K562 (cell line): Measurements from ENCODE around the gene PDE9A. TPM values are rescaled to one million over a fixed set of nuclear protein-coding genes. Genes with fewer than 3 reads are reported as not detected.

Experiments used
- ATAC-seq: fragments of 200-7000 bp; cut with Tn5 transposase; 3 replicates; pipeline ENCODE4 v1.9.1; 2020; ENCODE audit warnings: moderate library complexity
- BruUV-seq: library from RNA; stranded (reverse); fragments of 400-500 nt; replicated peaks from 2 replicates; lab custom pipeline; 2021; lab: Mats Ljungman, UMichigan
- CTCF ChIA-PET: fragments of 300-600 bp; formaldehyde crosslinking; extraction: SDS; loops from one replicate; lab custom pipeline; 2021; ENCODE audit warnings: low intra/inter-chr PET ratio; lab: Yijun Ruan, JAX
- POLR2A ChIA-PET: fragments of 300-600, 350-650 bp; sonication (Branson Sonifier 250); formaldehyde crosslinking; extraction: SDS; loops from one replicate; lab custom pipeline; 2021; ENCODE audit warnings: antibody characterized with exemption, inconsistent platforms; lab: Yijun Ruan, JAX
- DNase-seq, 4 experiments: peaks; one replicate each; pipeline versions ENCODE4 v3.0.0 to v3.0.0-alpha.2; 2011 to 2018; ENCODE audit warnings: low spot score in 3 of 4, mixed read lengths in 3 of 4; ENCODE audit errors: extremely low read depth in 1 of 4
- FAIRE-seq: peaks from 2 replicates; lab custom pipeline; 2011; peaks lifted over from hg19 to GRCh38; lab: Jason Lieb, UNC
- H2AFZ ChIP-seq: 2 replicates; pipeline ENCODE4 v1.6.0; 2011; ENCODE audit warnings: low read depth, low read length, control low read depth, inconsistent platforms
- H3K27ac ChIP-seq: fragments of 200-600 bp; 3 replicates; pipeline ENCODE4 v1.8.0; 2011; ENCODE audit warnings: low read depth, mild to moderate bottlenecking, control low read depth, inconsistent platforms, low read length, moderate library complexity, mixed read lengths; ENCODE audit errors: extremely low read depth
- H3K27me3 ChIP-seq, 2 experiments: fragments of 300-600 bp in 1 of 2; 2 replicates in 1 of 2; 3 replicates in 1 of 2; pipeline versions ENCODE4 v1.6.0 to v1.8.0; 2011; ENCODE audit warnings: inconsistent platforms in 2 of 2, low read length in 2 of 2, mild to moderate bottlenecking in 1 of 2, mixed read lengths in 1 of 2, moderate library complexity in 1 of 2; ENCODE audit not compliant: control insufficient read depth in 2 of 2, insufficient read depth in 2 of 2
- H3K36me3 ChIP-seq: fragments of 300-600 bp; 3 replicates; pipeline ENCODE4 v1.8.0; 2011; ENCODE audit warnings: mild to moderate bottlenecking, low read length, inconsistent platforms; ENCODE audit not compliant: control insufficient read depth, insufficient read depth
- H3K4me1 ChIP-seq, 2 experiments: fragments of 200-600 bp in 1 of 2; replicated peaks in 1 of 2; 2 replicates in 1 of 2; 3 replicates in 1 of 2; pipeline versions ENCODE4 v1.5.1 to v1.8.0; 2011; ENCODE audit warnings: inconsistent platforms in 2 of 2, low read length in 2 of 2, mild to moderate bottlenecking in 1 of 2, mixed read lengths in 1 of 2, moderate library complexity in 1 of 2; ENCODE audit not compliant: control insufficient read depth in 2 of 2, insufficient read depth in 2 of 2
- H3K4me2 ChIP-seq: 2 replicates; pipeline ENCODE4 v1.6.1; 2011; ENCODE audit warnings: low read length, control low read depth, inconsistent platforms, mixed read lengths; ENCODE audit not compliant: insufficient read depth
- H3K4me3 ChIP-seq: fragments of 200-600 bp; sonication (generic), shearing (Covaris generic); 2 replicates; pipeline ENCODE4 v1.5.1; 2016; ENCODE audit warnings: control low read depth, inconsistent platforms
- H3K79me2 ChIP-seq: fragments of 200-600 bp; 3 replicates; pipeline ENCODE4 v1.8.0; 2011; ENCODE audit warnings: low read length, inconsistent platforms; ENCODE audit not compliant: control insufficient read depth, insufficient read depth
- H3K9ac ChIP-seq, 2 experiments: 2 replicates each; pipeline versions ENCODE4 v1.6.0 to v1.6.1; 2011; ENCODE audit warnings: low read depth in 2 of 2, low read length in 2 of 2, control low read depth in 1 of 2, inconsistent platforms in 1 of 2, mild to moderate bottlenecking in 1 of 2, mixed read lengths in 1 of 2; ENCODE audit not compliant: insufficient read depth in 1 of 2
- H3K9me1 ChIP-seq: one replicate; pipeline ENCODE4 v1.6.0; 2011; ENCODE audit warnings: inconsistent platforms, mild to moderate bottlenecking, low read length, moderate library complexity; ENCODE audit not compliant: control insufficient read depth, insufficient read depth
- H3K9me3 ChIP-seq: replicated peaks from 2 replicates; pipeline ENCODE4 v1.5.1; 2011; ENCODE audit warnings: low read depth, low read length, inconsistent platforms; ENCODE audit not compliant: control insufficient read depth, insufficient read depth
- H4K20me1 ChIP-seq: replicated peaks from 2 replicates; pipeline ENCODE4 v1.6.1; 2011; ENCODE audit warnings: low read length, inconsistent platforms, mixed read lengths; ENCODE audit not compliant: control insufficient read depth, insufficient read depth
- BRF1 ChIP-seq: IDR thresholded peaks from 3 replicates; pipeline ENCODE4 v1.6.1; 2011; ENCODE audit warnings: borderline replicate concordance, mild to moderate bottlenecking; ENCODE audit not compliant: insufficient read length; ENCODE audit errors: extremely low read depth
- CBFA2T2 ChIP-seq: fragments of 450-650 bp; conservative IDR thresholded peaks from 2 replicates; pipeline ENCODE4 v1.6.1; 2017; ENCODE audit warnings: mild to moderate bottlenecking
- FOXJ3 ChIP-seq: sonication (generic); formaldehyde crosslinking; IDR thresholded peaks from 2 replicates; pipeline ENCODE4 v1.4.0; 2020; ENCODE audit warnings: mild to moderate bottlenecking, missing genetic modification reagents
- HDGF ChIP-seq: fragments of 450-650 bp; IDR thresholded peaks from 2 replicates; pipeline ENCODE4 v1.6.1; 2016
- ILK ChIP-seq: fragments of 450-650 bp; IDR thresholded peaks from 2 replicates; pipeline ENCODE4 v1.6.1; 2016; ENCODE audit warnings: missing genetic modification characterization, low read depth, mild to moderate bottlenecking, missing compliant biosample characterization, moderate library complexity, borderline replicate concordance
- KAT2B ChIP-seq: IDR thresholded peaks from one replicate; pipeline ENCODE4 v1.6.1; 2012; ENCODE audit warnings: low read depth, mild to moderate bottlenecking, control low read depth, inconsistent platforms, low read length, moderate library complexity
- ZNF134 ChIP-seq: fragments of 250-450 bp; sonication (Bioruptor Pico); conservative IDR thresholded peaks from 2 replicates; pipeline ENCODE4 v1.4.0; 2020
- ZNF274 ChIP-seq: IDR thresholded peaks from 2 replicates; pipeline ENCODE4 v1.6.1; 2011; ENCODE audit warnings: low read depth, mild to moderate bottlenecking, low read length, moderate library complexity, borderline replicate concordance
- ZNF41 ChIP-seq: fragments of 250-450 bp; sonication (Bioruptor Pico); conservative IDR thresholded peaks from 2 replicates; pipeline ENCODE4 v1.4.0; 2020; ENCODE audit warnings: mild to moderate bottlenecking
- ZNF551 ChIP-seq: fragments of 250-450 bp; sonication (Bioruptor Pico); IDR thresholded peaks from 2 replicates; pipeline ENCODE4 v1.5.0; 2021; ENCODE audit warnings: mild to moderate bottlenecking, moderate library complexity
- ZNF584 ChIP-seq: fragments of 200-800 bp; sonication (Bioruptor generic); IDR thresholded peaks from 2 replicates; pipeline ENCODE4 v1.6.1; 2016; ENCODE audit warnings: low read depth, mild to moderate bottlenecking, missing genetic modification characterization, missing compliant biosample characterization
- ZNF780A ChIP-seq: fragments of 250-450 bp; sonication (Bioruptor Pico); IDR thresholded peaks from 2 replicates; pipeline ENCODE4 v1.5.0; 2021; ENCODE audit warnings: mild to moderate bottlenecking
- WGBS: fragments of 100-300 bp; shearing (Covaris generic); methylation state at CpG from one replicate; pipeline ENCODE4 v1.1.6; 2016; ENCODE audit warnings: low coverage, mixed read lengths; ENCODE audit not compliant: insufficient coverage; ENCODE audit errors: missing lambda C conversion rate; 5-methylcytosine and 5-hydroxymethylcytosine counted together
- in situ Hi-C: fragments of 300-500 bp; cut with MboI; formaldehyde crosslinking; loops from 4 replicates; pipeline ENCODE4 v1.15.0; 2018; ENCODE audit warnings: inconsistent platforms, mixed read lengths
- intact Hi-C: fragments of 100-400 bp; cut with micrococcal nuclease; formaldehyde crosslinking; loops from 2 replicates; pipeline ENCODE4 v1.14.2; 2022
- polyA plus RNA-seq, 8 experiments: library from polyadenylated mRNA; depleted of rRNA in 4 of 8; stranded (reverse) in 5 of 8; unstranded in 3 of 8; fragments of >200 nt; fragmentation: Nextera tagmentation in 2 of 8; fragmentation: Illumina TruSeq in 1 of 8; extraction: Ambion mirVana in 2 of 8; extraction: Trizol in 1 of 8; gene quantifications; 2 replicates each; pipeline versions ENCODE4 v1.2.1 to v1.2.3, GENCODE V29; 2011 to 2014; ENCODE audit warnings: inconsistent platforms in 1 of 8, missing spikeins in 1 of 8
- total RNA-seq, 7 experiments: library from RNA; depleted of rRNA in 6 of 7; stranded (reverse); fragments of >200 nt in 6 of 7; fragmentation: Illumina TruSeq in 2 of 7; extraction: Trizol in 2 of 7; gene quantifications; 2 replicates each; pipeline versions ENCODE4 v1.2.1 to v1.2.3, GENCODE V29; 2011 to 2021; ENCODE audit warnings: low replicate concordance in 1 of 7
- TF ChIP-seq, protein P1 (sequence below), 2 experiments: fragments of 450-650 bp; IDR thresholded peaks; 2 replicates each; pipeline ENCODE4 v1.6.1; 2016
- TF ChIP-seq, protein P2 (sequence below): fragments of 200-800 bp; sonication (Bioruptor generic); IDR thresholded peaks from 2 replicates; pipeline ENCODE4 v1.6.1; 2017; ENCODE audit warnings: missing genetic modification characterization, missing compliant biosample characterization
- TF ChIP-seq, protein P3 (sequence below), 2 experiments: IDR thresholded peaks; 2 replicates each; pipeline ENCODE4 v1.6.1; 2012; ENCODE audit warnings: improper control_type of control experiment in 2 of 2, low read depth in 2 of 2, low read length in 2 of 2, borderline replicate concordance in 1 of 2

The PDE9A gene
- total and polyA plus RNA-seq, 9 of the 15 experiments (the other 6 are each of a cell fraction or from before 2014, with no cell fraction given), result 0.07 to 0.27 TPM; not detected in 7

DNA sequence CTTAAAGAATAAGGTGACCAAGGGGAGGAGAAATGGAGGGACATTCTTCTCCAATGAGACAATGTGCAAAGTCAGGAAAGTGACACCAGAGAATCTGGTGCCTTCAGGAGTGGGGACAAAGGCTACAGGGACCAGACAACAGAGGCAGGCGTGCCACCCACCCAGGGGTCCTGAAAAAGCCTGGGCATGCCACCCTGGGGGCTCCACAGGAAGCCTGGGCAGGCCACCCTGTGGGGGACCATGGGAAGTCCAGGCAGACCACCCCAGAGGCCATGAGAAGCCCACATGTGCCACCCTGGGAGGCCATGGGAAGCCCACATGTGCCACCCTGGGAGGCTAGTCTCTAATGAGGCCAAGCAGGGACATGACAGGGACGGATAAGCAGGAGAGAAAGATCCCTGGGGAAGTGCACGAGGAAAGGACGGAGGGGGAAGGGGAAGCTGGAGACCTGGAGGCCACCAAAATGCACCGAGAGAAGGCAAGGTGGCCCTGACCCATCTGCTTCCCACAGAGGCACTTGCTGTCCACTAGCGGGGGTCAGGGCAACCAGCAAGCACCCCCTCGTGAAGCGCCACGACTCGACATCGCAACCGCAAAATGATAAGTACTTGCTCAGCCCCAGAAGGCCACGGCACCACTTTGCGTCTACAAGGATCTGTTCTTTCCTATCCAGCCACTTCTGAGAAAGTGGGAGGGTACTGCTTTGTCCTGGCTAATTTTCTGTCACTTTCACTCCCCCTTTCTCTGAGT is 7.2 kb upstream of the PDE9A start:
- peaks cover 0 to 9% of the 10 kb centered on the region in 2 experiments; a peak in 3 of 5 replicates for H3K4me1 ChIP-seq
- in situ Hi-C loops (no loop called here), intact Hi-C loops (no loop called here)
- BruUV-seq, result no TSS peak
- H3K9me3 ChIP-seq, result no peaks in the 10 kb centered on the region
- CTCF ChIA-PET, result no interaction called here
- peaks cover 35 to 72% of the 10 kb centered on the region in 2 experiments for H3K27me3 ChIP-seq
- no peaks in the 10 kb centered on the region for H3K79me2 ChIP-seq
- H2AFZ ChIP-seq, result no peak overlapping the region
- H3K27ac ChIP-seq, result no peak overlapping the region
- peaks cover 12% of the 10 kb centered on the region for H4K20me1 ChIP-seq
- H3K36me3 ChIP-seq, result no peaks in the 10 kb centered on the region
- WGBS, result 2% methylated on average over 14 of the region's 14 CpGs
- H3K4me2 ChIP-seq, result no peak overlapping the region
- no peaks in the 10 kb centered on the region for H3K9me1 ChIP-seq
- no peak overlapping the region for H3K9ac ChIP-seq
- FAIRE-seq, result no peak
- no peak for ATAC-seq
- H3K4me3 ChIP-seq, result no peak overlapping the region
- POLR2A ChIA-PET, result interaction anchor here (0.5 to 0.6 kb wide), 3 partner anchors 13 to 576 kb away, joined by 3 to 5 read pairs (median 4); no protein-coding TSS in a partner anchor
- DNase-seq, result no peak
- TF ChIP-seq HDGF (no peak), ZNF274 (no peak), BRF1 (no peak), KAT2B (no peak), ZNF551 (CRISPR knock-in tag) (no peak), ZNF134 (CRISPR knock-in tag) (no peak), ZNF780A (CRISPR knock-in tag) (no peak), CBFA2T2 (no peak), ZNF41 (CRISPR knock-in tag) (no peak), FOXJ3 (no peak), ILK (tag) (no peak), ZNF584 (CRISPR knock-in tag) (no peak)
- TF ChIP-seq, protein P1, sequence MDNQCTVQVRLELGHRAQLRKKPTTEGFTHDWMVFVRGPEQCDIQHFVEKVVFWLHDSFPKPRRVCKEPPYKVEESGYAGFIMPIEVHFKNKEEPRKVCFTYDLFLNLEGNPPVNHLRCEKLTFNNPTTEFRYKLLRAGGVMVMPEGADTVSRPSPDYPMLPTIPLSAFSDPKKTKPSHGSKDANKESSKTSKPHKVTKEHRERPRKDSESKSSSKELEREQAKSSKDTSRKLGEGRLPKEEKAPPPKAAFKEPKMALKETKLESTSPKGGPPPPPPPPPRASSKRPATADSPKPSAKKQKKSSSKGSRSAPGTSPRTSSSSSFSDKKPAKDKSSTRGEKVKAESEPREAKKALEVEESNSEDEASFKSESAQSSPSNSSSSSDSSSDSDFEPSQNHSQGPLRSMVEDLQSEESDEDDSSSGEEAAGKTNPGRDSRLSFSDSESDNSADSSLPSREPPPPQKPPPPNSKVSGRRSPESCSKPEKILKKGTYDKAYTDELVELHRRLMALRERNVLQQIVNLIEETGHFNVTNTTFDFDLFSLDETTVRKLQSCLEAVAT (IDR thresholded peaks at IDR 0.05), result no peak
- TF ChIP-seq, protein P2, sequence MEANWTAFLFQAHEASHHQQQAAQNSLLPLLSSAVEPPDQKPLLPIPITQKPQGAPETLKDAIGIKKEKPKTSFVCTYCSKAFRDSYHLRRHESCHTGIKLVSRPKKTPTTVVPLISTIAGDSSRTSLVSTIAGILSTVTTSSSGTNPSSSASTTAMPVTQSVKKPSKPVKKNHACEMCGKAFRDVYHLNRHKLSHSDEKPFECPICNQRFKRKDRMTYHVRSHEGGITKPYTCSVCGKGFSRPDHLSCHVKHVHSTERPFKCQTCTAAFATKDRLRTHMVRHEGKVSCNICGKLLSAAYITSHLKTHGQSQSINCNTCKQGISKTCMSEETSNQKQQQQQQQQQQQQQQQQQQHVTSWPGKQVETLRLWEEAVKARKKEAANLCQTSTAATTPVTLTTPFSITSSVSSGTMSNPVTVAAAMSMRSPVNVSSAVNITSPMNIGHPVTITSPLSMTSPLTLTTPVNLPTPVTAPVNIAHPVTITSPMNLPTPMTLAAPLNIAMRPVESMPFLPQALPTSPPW, result no peak
- TF ChIP-seq, protein P3, sequence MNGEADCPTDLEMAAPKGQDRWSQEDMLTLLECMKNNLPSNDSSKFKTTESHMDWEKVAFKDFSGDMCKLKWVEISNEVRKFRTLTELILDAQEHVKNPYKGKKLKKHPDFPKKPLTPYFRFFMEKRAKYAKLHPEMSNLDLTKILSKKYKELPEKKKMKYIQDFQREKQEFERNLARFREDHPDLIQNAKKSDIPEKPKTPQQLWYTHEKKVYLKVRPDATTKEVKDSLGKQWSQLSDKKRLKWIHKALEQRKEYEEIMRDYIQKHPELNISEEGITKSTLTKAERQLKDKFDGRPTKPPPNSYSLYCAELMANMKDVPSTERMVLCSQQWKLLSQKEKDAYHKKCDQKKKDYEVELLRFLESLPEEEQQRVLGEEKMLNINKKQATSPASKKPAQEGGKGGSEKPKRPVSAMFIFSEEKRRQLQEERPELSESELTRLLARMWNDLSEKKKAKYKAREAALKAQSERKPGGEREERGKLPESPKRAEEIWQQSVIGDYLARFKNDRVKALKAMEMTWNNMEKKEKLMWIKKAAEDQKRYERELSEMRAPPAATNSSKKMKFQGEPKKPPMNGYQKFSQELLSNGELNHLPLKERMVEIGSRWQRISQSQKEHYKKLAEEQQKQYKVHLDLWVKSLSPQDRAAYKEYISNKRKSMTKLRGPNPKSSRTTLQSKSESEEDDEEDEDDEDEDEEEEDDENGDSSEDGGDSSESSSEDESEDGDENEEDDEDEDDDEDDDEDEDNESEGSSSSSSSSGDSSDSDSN (IDR thresholded peaks at IDR 0.05; ENCODE audit: borderline replicate concordance in 1 of 2, low read depth in 2 of 2, low read length in 2 of 2), result no peak
